ENCODE measurements around the gene ECE2.
A peak's percentile ranks its signal among the peaks of the same experiment; 100 is the strongest.

ECE2 gene

DNA sequence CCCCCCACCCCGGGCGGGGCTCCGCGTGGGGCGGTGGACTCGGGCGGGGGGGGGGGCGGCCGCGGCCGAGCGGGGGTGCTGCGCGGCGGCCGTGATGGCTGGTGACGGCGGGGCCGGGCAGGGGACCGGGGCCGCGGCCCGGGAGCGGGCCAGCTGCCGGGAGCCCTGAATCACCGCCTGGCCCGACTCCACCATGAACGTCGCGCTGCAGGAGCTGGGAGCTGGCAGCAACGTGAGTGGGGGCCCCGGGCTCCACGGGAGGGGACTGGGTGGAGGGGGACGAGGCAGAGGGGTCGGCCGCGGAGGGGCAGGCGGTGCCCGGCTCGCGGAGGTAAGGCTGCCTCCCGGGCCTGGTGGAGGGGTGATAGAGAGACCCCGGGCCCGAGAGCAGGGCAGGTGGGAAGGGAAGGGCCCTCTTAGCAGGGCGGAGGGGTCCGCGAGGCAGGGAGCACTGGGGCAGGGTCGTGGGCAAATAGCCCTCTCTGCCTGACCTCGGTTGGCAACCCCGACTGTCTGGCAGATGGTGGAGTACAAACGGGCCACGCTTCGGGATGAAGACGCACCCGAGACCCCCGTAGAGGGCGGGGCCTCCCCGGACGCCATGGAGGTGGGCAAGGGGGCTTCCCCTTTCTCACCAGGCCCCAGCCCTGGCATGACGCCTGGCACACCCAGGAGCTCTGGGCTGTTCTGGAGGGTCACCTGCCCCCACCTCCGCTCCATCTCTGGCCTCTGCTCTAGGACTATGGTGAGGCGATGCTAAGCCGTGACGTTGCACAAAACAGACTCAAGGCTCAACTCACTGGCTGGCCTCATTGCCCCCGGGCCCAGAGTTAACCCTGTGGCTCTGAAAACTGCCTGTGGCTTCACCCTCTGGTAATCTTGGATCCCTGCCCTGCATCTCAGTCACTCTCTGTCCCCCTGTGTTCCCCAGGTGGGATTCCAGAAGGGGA lies at the start of gene ECE2:
TSS of gene ECE2 (plus strand) at position 62 of the 950 bp plus-strand sequence. CDS start at position 194, 132 bp downstream.
- DNase-seq (ENCODE audit: low read depth in 2 of 2), result no peak

DNA sequence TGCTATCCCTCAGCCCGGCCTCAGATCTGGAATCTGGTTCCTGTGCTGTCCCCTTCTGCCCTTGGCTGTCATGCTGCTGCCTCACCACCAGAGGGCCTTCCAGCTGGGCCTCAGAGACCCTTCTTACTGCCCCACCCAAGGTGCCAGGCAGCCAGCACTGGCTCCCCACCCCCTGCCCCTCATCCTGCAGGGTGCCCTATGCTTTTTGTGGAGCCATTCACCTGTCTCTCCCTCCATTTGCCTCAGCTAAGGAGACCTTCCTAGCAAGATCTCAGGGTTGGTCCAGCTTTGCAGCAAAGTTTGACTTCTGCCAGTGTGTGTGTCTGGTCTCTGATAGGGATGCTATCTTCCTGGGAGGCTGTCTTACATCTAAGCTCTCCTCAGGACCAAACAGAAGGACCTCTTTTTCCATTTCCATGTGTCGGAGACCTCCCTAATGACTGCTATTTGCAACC lies 48.3 kb upstream of the ECE2 start:
- DNase-seq (ENCODE audit: low read depth in 2 of 2), result no peak

DNA sequence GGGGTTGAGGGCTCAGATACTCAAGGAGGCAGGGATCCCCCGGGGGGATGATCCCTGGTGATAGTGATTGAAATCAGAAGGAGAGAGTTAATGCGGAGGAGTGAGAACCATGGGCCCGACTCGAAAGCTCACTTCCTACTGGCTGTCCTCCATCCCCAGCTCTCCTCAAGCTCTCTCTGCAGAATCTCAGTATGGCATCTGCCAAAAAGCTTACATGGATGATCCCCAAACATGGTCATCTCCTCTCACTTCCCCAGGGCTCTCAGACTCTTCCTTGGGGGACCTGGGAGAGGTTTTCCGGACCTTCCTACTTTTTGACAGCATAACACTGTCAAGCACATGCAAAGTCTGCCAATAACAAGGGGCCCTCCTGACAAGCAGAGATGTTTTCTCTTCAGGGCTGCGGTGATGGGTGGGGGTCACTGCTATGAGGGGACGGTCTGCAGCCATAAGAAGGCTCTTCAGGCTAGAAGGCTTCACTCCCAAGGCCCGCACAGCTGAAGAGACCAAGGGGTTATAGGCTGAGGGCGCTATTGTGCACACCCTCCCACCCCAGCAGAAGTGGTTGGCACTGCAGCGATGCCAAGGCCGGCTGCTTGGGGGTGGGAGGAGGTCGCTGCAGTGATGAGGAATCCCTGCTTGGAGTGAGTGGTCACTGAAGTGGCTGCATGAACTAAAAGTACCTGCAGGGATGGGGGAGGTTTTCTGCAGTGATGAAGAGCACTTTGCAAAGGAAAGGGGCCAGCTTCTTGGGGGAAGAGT lies 47.3 kb upstream of the ECE2 start:
- no peak for DNase-seq (ENCODE audit: low read depth in 2 of 2)

DNA sequence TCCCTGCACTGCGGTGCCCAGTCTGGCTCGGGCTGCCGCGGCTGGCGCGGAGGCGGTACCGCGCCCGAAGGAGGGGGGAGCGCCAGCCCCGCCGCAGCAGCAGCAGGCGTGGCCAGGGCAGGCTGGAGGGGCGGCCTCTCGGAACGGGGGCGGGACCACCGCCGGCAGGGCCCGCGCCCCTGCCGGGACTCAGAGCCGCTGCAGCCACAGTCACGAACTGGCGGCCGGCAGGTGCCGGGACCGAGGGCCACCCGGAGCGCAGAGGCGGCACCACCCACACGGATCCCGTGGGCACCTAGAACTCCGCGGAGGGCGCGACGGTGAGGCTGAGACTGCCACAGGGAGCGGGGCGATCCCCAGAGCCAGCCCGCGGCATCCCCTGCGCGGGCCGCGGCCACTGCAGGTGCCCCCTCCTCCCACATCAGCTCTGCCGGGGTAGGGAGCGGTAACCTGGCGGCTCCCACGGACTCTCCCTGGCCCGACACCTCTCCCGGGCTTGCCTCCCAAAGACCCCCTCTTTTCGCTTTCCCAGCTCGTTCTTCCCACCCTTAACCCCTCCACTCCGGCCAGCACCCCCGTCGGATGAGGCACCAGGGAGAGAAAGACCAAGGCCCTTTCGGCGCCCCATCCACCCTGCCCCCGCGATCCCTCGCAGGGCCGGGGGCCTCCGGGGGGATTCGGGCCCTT lies 46.3 kb upstream of the ECE2 start, which contains the start of gene VWA5B2:
TSS of gene VWA5B2 (plus strand) at position 192 of the 687 bp plus-strand sequence. CDS start 944 bp downstream, outside the sequence.
- peak; percentile 30 to 57 for DNase-seq (ENCODE audit: low read depth in 2 of 2)

DNA sequence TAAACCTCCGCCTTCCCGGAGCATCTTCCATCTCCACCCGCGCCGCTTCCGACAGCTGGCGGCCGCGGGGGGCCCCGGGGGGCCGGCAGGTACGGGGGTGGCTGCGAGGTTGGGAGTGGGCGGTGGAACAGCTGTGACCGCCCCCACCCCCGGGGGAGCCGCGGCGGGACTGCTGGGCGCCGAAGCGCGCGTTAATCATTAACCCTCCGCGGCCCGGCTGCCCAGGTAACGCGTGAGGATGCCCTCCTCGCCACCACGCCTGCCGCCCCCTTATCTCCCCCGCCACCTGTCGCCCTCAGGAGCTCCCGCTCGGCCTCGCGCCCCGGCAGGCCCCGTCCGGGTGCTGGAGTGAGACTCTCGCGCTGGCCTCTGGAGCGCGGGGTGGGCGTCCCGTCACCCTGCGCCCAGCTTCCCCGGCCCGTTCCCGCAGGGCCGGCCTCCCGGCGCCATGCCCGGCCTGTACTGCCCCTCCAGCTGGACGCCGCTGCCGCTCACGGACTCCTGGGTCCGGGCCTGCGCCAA lies 45.7 kb upstream of the ECE2 start:
- no peak for DNase-seq (ENCODE audit: low read depth in 2 of 2)

DNA sequence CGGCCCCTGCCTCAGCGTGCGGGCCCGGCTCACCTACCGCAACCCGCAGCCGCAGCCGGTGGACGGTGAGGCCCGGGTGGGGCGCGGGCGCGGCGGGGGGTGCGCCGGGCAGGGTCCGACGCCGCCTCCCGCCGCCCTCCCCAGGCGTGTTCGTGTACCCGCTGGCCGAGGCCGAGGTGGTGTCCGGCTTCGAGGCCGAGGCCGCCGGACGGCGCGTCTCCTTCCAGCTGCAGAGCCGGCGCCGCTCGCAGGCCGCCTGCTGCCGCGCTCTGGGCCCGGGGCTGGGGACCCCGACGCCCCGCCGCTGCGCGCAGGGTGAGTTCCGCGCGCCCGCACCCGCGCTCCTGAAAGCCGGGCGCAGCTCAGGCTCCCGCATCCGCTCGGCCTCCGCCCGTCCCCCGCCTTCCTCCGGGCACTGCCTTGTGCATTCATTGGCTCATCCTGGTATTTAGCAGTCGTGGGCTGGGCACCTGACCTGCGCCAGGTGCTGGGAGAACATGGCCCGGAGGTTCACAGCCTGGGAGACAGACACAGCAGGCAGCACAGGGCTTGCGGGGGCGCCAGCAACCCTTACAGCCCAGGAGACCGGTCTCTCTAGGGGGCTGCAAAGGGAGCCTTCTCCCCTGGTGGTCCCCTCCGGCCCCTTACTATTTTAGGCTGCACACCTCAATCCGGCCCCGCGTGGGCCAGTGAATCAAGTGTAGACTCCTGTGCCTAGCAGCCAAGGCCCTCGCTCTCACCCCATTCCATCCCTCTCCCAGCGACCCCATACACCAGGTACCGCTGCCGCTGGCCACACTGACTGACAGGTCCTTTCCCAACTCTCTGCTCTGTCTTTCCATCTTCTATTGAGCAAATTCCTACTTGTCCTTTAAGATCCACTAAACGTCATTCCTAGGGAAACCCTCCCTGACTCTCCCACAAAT lies 45.0 kb upstream of the ECE2 start:
- no peak for DNase-seq (ENCODE audit: low read depth in 2 of 2)

DNA sequence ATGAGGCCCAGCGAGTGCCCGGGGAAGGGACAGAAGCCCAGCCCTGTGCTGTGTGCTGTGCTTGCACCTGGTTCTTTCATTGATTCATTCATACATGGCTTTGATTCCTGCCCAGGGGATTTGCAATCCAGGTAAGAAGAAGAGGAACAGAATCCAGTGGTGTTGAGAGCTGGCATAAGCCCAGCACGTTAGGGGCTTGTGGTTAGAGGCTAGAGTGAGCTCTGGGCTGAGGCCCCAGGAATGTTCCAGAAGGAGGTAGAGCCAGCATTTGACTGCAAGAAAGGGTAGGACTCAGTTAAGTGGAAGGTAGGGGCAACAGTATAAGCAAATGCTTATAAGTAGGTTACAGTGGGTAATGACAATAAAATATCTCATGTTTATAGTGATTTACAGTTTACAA lies 44.2 kb upstream of the ECE2 start:
- DNase-seq (ENCODE audit: low read depth in 2 of 2), result no peak

DNA sequence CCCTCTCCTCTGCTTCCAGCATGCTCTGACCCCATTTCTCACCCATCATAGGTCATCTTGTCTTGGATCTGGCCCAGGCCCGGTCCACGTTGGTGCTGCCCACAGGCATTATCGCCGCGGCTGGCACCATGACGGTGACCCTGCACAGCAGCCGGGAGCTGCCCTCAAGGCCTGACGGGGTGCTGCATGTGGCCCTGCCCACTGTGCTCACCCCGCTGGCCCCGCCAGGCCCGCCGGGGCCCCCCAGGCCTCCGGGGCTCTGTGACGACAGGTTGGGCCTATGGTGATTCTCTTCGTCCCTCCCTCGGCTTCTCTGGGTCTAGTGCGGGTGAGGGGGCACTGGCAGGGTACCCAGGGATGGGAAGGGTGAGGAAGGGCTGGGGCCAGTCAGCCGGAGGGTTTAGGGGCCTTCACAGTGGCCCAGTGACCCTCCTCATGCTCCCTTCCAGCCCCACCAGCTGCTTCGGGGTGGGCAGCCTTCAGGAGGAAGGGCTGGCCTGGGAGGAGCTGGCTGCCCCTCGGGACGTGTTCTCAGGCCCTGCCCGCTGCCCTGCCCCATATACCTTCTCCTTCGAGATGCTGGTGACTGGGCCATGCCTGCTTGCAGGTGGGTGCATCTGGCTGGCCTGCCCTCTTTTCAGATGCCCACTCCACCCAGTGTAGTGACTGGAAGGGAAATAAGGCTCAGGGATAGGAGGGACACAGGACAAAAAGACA lies 42.5 kb upstream of the ECE2 start:
- no peak for DNase-seq (ENCODE audit: low read depth in 2 of 2)

DNA sequence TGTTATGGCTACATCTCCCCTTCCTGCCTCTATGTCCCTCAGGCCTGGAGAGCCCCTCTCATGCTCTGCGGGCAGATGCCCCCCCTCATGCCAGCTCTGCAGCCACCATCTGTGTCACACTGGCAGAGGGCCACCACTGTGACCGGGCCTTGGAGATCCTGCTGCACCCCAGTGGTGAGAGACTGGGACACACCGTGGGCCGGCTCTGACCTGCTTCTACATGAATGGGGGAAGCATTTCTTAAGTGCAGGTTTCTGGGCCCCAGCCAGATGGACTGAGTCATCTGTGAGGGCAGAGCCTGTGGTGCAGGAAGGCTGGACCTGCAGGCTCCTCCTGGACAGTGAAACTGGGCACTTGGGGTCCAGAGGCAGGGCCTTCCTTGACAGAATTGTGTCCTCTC lies 41.6 kb upstream of the ECE2 start:
- no peak for DNase-seq (ENCODE audit: low read depth in 2 of 2)

DNA sequence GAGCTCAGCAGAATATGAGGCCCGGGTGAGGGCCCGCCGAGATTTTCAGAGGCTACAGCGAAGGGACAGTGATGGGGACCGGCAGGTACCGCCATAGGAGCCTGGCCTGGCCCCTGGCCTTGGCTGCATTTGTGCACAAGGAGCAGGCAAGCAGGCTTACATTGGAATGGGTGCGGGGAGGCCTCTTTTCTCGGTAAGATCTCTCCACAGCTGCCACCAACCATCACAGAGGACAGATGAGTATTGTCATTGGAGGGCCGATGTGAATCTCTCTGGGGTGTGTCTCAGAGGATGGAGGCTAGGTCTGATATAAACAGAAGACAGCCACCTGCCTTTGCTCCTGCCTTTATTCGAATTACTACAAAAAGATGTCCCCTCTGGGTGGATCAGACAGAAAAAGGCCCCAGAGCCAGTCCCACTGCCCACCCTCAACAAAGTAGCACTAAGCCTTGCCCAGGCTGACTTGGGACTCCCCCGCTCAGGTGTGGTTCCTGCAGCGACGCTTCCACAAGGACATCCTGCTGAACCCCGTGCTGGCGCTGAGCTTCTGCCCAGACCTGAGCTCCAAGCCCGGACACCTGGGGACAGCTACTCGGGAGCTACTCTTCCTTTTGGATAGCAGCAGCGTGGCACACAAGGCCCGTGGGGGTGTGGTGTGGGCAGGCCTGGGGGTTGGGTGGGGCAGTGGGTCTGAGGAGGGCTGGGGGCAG lies 41.0 kb upstream of the ECE2 start:
- no peak for DNase-seq (ENCODE audit: low read depth in 2 of 2)

DNA sequence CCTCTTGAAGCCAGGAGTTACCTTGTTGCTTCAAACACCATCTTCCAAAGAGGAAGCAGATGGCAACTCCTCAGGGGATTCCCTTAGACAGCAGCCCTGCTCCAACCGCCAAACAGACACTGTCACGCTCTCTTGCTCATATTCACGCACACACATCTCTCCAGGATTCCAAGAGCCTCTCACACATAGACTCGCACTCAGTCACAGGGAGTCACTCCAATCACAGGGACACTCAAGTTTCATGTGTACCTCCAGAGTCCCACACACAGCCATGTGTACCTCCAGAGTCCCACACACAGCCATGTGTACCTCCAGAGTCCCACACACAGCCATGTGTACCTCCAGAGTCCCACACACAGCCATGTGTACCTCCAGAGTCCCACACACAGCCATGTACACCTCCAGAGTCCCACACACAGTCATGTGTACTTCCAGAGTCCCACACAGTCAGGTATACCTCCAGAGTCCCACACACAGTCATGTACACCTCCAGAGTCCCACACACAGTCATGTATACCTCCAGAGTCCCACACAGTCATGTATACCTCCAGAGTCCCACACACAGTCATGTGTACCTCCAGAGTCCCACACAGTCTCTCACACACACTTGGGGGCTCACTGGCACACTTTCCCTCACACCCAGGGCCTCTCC lies 40.3 kb upstream of the ECE2 start:
- no peak for DNase-seq (ENCODE audit: low read depth in 2 of 2)

DNA sequence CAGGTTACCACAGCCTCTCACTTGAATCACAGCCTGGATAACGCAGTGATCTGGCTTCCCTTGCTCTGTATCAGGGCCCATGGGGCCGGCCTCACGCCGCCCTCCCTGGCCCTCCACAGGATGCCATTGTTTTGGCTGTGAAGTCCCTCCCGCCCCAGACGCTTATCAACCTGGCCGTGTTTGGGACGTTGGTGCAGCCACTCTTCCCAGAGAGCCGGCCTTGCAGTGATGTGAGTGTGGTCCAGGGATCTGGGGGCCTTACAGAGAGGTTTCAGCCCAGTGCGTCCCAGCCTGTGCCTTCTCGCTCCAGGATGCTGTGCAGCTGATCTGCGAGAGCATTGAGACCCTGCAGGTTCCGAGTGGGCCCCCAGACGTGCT lies 39.8 kb upstream of the ECE2 start:
- DNase-seq (ENCODE audit: low read depth in 2 of 2), result no peak

DNA sequence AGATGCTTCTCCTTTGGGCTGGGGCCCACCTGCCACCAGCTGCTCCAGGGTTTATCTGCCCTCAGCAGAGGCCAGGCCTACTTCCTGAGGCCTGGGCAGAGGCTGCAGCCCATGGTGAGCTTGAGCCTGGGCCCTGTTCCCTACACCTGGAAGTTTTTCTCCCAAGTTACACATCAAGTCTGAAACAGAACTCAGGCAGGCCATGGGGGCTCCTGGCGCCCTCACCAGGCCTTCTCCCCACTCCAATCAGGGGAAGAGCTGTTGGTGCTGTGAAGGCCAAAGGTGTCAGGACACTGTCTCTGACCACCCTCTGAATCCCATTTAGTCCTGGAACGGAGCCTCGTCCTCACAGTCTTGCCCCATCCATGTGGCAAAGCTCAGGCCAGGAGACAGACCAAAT lies 39.2 kb upstream of the ECE2 start:
- no peak for DNase-seq (ENCODE audit: low read depth in 2 of 2)

DNA sequence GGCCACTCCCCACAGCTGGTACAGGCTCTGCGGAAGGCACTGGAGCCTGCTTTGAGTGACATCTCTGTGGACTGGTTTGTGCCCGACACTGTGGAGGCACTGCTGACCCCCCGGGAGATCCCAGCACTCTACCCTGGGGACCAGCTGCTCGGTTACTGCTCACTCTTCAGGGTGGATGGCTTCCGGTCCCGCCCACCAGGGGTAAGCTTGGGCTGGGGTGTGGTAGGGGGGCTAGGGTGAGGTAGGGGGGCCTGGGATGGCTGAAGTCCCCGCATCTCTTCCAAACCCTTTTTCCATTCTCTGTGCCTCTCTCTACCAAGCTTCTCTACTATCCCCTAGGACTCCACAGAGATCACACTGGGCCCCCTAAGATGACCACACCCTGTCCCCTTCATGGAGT lies 38.6 kb upstream of the ECE2 start:
- no peak for DNase-seq (ENCODE audit: low read depth in 2 of 2)

DNA sequence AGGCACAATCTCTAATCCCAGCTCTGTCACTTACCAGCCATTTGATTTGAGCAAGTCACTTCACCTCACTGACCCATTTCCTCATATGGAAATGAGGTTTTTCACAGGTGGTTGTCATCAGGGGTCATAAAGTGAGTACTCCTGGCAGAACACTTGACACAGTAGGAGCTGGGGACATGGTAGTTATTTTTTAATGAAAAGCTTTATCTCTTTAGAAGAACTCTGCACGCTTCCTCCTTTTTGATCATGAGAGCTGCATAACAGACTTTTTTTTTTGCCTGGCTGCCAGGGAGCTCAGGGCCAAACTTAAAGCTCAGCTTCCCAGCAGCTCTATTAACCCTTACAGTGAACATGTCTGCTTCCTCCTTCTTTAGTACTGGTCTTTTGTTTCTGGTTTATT lies 38.0 kb upstream of the ECE2 start:
- DNase-seq (ENCODE audit: low read depth in 2 of 2), result no peak

DNA sequence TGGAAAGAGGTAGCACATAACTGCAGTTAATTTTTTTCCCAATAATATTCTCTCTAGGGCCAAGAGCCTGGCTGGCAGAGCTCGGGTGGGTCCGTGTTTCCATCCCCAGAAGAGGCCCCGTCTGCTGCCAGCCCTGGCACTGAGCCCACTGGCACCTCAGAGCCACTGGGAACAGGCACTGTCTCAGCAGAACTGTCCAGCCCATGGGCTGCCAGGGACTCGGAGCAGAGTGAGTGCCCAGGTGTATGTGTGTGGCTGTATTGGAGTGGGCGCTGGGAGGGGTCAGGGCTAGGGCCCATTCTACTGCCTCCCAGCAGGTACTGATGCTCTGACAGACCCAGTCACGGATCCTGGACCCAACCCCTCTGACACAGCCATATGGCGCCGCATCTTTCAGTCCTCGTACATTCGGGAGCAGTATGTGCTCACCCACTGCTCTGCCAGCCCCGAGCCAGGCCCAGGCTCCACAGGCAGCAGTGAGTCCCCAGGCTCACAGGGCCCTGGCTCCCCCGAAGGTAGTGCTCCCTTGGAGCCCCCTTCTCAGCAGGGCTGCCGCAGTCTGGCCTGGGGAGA lies 37.5 kb upstream of the ECE2 start:
- no peak for DNase-seq (ENCODE audit: low read depth in 2 of 2)

DNA sequence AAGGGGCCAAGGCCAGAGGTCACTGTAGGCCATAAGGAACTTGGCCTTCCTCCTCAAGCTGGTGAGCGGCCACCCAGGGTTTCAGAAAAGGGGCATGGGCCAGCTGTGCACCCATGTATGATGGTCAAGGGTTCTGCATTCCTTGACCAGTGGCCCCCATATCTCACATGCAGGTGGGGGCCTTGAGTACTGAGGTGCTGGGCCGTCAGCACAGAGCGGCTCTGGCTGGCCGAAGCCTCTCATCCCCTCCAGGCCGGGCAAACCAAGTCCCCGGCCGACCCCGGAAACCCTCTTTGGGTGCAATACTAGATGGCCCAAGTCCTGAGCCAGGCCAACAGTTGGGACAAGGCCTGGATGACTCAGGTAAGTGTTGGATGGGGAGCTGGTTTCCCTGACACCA lies 36.6 kb upstream of the ECE2 start:
- DNase-seq (ENCODE audit: low read depth in 2 of 2), result no peak

DNA sequence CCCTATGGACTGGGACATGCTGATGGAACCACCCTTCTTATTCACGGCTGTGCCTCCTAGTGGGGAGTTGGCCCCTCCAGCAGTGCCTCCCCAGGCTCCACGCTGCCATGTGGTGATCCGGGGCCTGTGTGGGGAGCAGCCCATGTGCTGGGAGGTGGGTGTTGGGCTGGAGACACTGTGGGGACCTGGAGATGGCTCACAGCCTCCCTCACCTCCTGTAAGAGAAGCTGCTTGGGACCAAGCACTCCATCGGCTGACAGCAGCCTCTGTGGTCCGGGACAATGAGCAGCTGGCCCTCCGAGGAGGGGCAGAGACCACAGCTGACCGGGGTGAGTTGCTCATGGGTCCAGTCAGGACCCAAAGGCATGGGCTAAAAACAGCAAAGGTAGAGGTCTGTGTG lies 36.1 kb upstream of the ECE2 start:
- DNase-seq (ENCODE audit: low read depth in 2 of 2), result no peak

Data from stimulated activated CD8-positive, alpha-beta memory T cell treated with anti-CD3 and anti-CD28 coated beads, Interleukin-15, amount 100 ng/mL, for 4 hours (primary cell).